WTC11 (cell line): ENCODE measurements around the gene GEMIN7. TPM values are rescaled to one million over a fixed set of nuclear protein-coding genes. Genes with fewer than 3 reads are reported as not detected.

Source experiments
- AFF4 ChIP-seq: sonication (generic); formaldehyde crosslinking; IDR thresholded peaks from 2 replicates; pipeline ENCODE4 v1.8.1; 2023; ENCODE audit warnings: mild to moderate bottlenecking, missing genetic modification reagents, borderline replicate concordance
- AR ChIP-seq: fragments of 250-450 bp; sonication (Bioruptor Pico); IDR thresholded peaks from 2 replicates; pipeline ENCODE4 v1.9.0; 2021; ENCODE audit warnings: mild to moderate bottlenecking
- ATF1 ChIP-seq: sonication (generic); formaldehyde crosslinking; IDR thresholded peaks from 2 replicates; pipeline ENCODE4 v1.8.1; 2023; ENCODE audit warnings: mild to moderate bottlenecking, moderate library complexity, missing genetic modification reagents
- ATF6 ChIP-seq: sonication (generic); formaldehyde crosslinking; IDR thresholded peaks from 2 replicates; pipeline ENCODE4 v1.8.1; 2023; ENCODE audit warnings: mild to moderate bottlenecking, missing genetic modification reagents
- CREB1 ChIP-seq: sonication (generic); formaldehyde crosslinking; IDR thresholded peaks from 2 replicates; pipeline ENCODE4 v1.8.0; 2023; ENCODE audit warnings: mild to moderate bottlenecking, missing genetic modification reagents
- CREM ChIP-seq: sonication (generic); formaldehyde crosslinking; IDR thresholded peaks from 2 replicates; pipeline ENCODE4 v1.8.1; 2022; ENCODE audit warnings: mild to moderate bottlenecking, missing genetic modification reagents, moderate library complexity
- E2F4 ChIP-seq: sonication (generic); formaldehyde crosslinking; IDR thresholded peaks from 2 replicates; pipeline ENCODE4 v1.8.1; 2022; ENCODE audit warnings: low read depth, mild to moderate bottlenecking, moderate library complexity, missing genetic modification reagents, borderline replicate concordance
- ERG ChIP-seq: fragments of 250-450 bp; sonication (Bioruptor Pico); IDR thresholded peaks from 2 replicates; pipeline ENCODE4 v1.8.0; 2021; ENCODE audit warnings: mild to moderate bottlenecking
- FOXK1 ChIP-seq: sonication (generic); formaldehyde crosslinking; IDR thresholded peaks from 2 replicates; pipeline ENCODE4 v1.8.0; 2022; ENCODE audit warnings: mild to moderate bottlenecking, moderate library complexity, missing genetic modification reagents
- GTF2I ChIP-seq: fragments of 250-450 bp; sonication (Bioruptor Pico); conservative IDR thresholded peaks from 2 replicates; pipeline ENCODE4 v1.4.0; 2021; ENCODE audit warnings: mild to moderate bottlenecking
- NR1H2 ChIP-seq: sonication (generic); formaldehyde crosslinking; IDR thresholded peaks from 2 replicates; pipeline ENCODE4 v1.9.0; 2021; ENCODE audit warnings: mild to moderate bottlenecking, moderate library complexity, missing genetic modification reagents
- NR2C2 ChIP-seq: sonication (generic); formaldehyde crosslinking; IDR thresholded peaks from 2 replicates; pipeline ENCODE4 v1.8.0; 2022; ENCODE audit warnings: mild to moderate bottlenecking, missing genetic modification reagents
- NR3C1 ChIP-seq: sonication (generic); formaldehyde crosslinking; conservative IDR thresholded peaks from 2 replicates; pipeline ENCODE4 v1.8.1; 2023; ENCODE audit warnings: low read depth, mild to moderate bottlenecking, missing genetic modification reagents
- OVOL2 ChIP-seq: fragments of 250-450 bp; sonication (Bioruptor Pico); IDR thresholded peaks from 2 replicates; pipeline ENCODE4 v1.9.0; 2021; ENCODE audit warnings: mild to moderate bottlenecking, borderline replicate concordance
- PREB ChIP-seq: sonication (generic); formaldehyde crosslinking; IDR thresholded peaks from 2 replicates; pipeline ENCODE4 v1.8.1; 2022; ENCODE audit warnings: mild to moderate bottlenecking, missing genetic modification reagents, moderate library complexity, borderline replicate concordance
- PRRX2 ChIP-seq: fragments of 250-450 bp; sonication (Bioruptor Pico); IDR thresholded peaks from 2 replicates; pipeline ENCODE4 v1.8.0; 2021; ENCODE audit warnings: mild to moderate bottlenecking
- RORB ChIP-seq: fragments of 250-450 bp; sonication (Bioruptor Pico); IDR thresholded peaks from 2 replicates; pipeline ENCODE4 v1.9.0; 2021; ENCODE audit warnings: mild to moderate bottlenecking
- SMAD4 ChIP-seq: sonication (generic); formaldehyde crosslinking; IDR thresholded peaks from 2 replicates; pipeline ENCODE4 v1.8.0; 2022; ENCODE audit warnings: mild to moderate bottlenecking, missing genetic modification reagents
- SP1 ChIP-seq: sonication (generic); formaldehyde crosslinking; conservative IDR thresholded peaks from 2 replicates; pipeline ENCODE4 v1.8.1; 2022; ENCODE audit warnings: missing genetic modification reagents
- TCF7 ChIP-seq: sonication (generic); formaldehyde crosslinking; IDR thresholded peaks from 2 replicates; pipeline ENCODE4 v1.8.0; 2022; ENCODE audit warnings: mild to moderate bottlenecking, low read depth, missing genetic modification reagents, moderate library complexity
- TEAD1 ChIP-seq: sonication (generic); formaldehyde crosslinking; IDR thresholded peaks from 2 replicates; pipeline ENCODE4 v1.8.0; 2022; ENCODE audit warnings: mild to moderate bottlenecking, missing genetic modification reagents
- TEAD4 ChIP-seq: sonication (generic); formaldehyde crosslinking; IDR thresholded peaks from 2 replicates; pipeline ENCODE4 v1.8.0; 2022; ENCODE audit warnings: mild to moderate bottlenecking, missing genetic modification reagents
- TP53 ChIP-seq: sonication (generic); formaldehyde crosslinking; IDR thresholded peaks from 2 replicates; pipeline ENCODE4 v1.8.1; 2023; ENCODE audit warnings: mild to moderate bottlenecking, missing genetic modification reagents
- ZNF121 ChIP-seq: sonication (generic); formaldehyde crosslinking; IDR thresholded peaks from 2 replicates; pipeline ENCODE4 v1.8.0; 2023; ENCODE audit warnings: missing genetic modification reagents
- ZNF138 ChIP-seq: sonication (generic); formaldehyde crosslinking; conservative IDR thresholded peaks from 2 replicates; pipeline ENCODE4 v1.8.1; 2022; ENCODE audit warnings: mild to moderate bottlenecking, moderate library complexity, missing genetic modification reagents
- ZNF232 ChIP-seq: sonication (generic); formaldehyde crosslinking; IDR thresholded peaks from 2 replicates; pipeline ENCODE4 v1.8.0; 2022; ENCODE audit warnings: mild to moderate bottlenecking, missing genetic modification reagents
- total RNA-seq: library from RNA; stranded (reverse); gene quantifications from 3 replicates; pipeline ENCODE4 v1.2.3, GENCODE V29; 2021

GEMIN7 gene
- total RNA-seq, 1 experiment from 2014 or later = 55.0 TPM

GRCh38 chr19:45091031-45091923 lies 12.2 kb downstream of the GEMIN7 start (continued):
- peak; percentile 60 for TF ChIP-seq FOXK1 (CRISPR knock-in tag)
- 0 out of 2 replicates have a peak, but pooled peaks have one; percentile 55 for TF ChIP-seq ZNF232 (CRISPR knock-in tag)
- TF ChIP-seq NR2C2 (CRISPR knock-in tag) = no peak
- no peak for TF ChIP-seq ATF1
- TF ChIP-seq NR1H2 (CRISPR knock-in tag) = no peak
- no peak for TF ChIP-seq PRRX2 (CRISPR knock-in tag)
- no peak for TF ChIP-seq ZNF121
- no peak for TF ChIP-seq TCF7 (CRISPR knock-in tag)
- no peak for TF ChIP-seq TEAD4
- no peak for TF ChIP-seq OVOL2 (CRISPR knock-in tag)
- TF ChIP-seq PREB (CRISPR knock-in tag) = no peak
- no peak for TF ChIP-seq TP53
- TF ChIP-seq SP1 (CRISPR knock-in tag) = peak; percentile 99
- no peak for TF ChIP-seq SMAD4
- no peak; the same call in none of the 2 replicates for TF ChIP-seq CREM
- TF ChIP-seq ATF6 = no peak
- TF ChIP-seq TEAD1 (CRISPR knock-in tag) = peak; percentile 36; the same call in 1 of the 2 replicates
- TF ChIP-seq ZNF138 (CRISPR knock-in tag) = 0 out of 2 replicates have a peak, but pooled peaks have one; percentile 69
- TF ChIP-seq CREB1 = 0 out of 2 replicates have a peak, but pooled peaks have one; percentile 15
- TF ChIP-seq RORB = no peak
- TF ChIP-seq GTF2I = no peak; the same call in 1 of the 2 replicates
- TF ChIP-seq ERG (CRISPR knock-in tag) = no peak
- no peak for TF ChIP-seq AR
- TF ChIP-seq E2F4 (CRISPR knock-in tag) = no peak
- no peak for TF ChIP-seq NR3C1
- TF ChIP-seq AFF4 (CRISPR knock-in tag) = no peak; the same call in 1 of the 2 replicates
